GM21367 (cell line): ENCODE results near the gene SNAPC3.
A peak's percentile ranks its signal among the peaks of the same experiment; 100 is the strongest.
"Not testable (repeated sequence)": the region's sequence is repeated elsewhere in the genome, so short reads cannot be mapped to it uniquely, and the experiment has no call there.

ENCODE experiments used
- ATAC-seq: cut with Tn5 transposase; IDR thresholded peaks from one replicate; pipeline ENCODE4 v1.9.1; 2021; ENCODE audit not compliant: unreplicated experiment

The SNAPC3 gene

DNA sequence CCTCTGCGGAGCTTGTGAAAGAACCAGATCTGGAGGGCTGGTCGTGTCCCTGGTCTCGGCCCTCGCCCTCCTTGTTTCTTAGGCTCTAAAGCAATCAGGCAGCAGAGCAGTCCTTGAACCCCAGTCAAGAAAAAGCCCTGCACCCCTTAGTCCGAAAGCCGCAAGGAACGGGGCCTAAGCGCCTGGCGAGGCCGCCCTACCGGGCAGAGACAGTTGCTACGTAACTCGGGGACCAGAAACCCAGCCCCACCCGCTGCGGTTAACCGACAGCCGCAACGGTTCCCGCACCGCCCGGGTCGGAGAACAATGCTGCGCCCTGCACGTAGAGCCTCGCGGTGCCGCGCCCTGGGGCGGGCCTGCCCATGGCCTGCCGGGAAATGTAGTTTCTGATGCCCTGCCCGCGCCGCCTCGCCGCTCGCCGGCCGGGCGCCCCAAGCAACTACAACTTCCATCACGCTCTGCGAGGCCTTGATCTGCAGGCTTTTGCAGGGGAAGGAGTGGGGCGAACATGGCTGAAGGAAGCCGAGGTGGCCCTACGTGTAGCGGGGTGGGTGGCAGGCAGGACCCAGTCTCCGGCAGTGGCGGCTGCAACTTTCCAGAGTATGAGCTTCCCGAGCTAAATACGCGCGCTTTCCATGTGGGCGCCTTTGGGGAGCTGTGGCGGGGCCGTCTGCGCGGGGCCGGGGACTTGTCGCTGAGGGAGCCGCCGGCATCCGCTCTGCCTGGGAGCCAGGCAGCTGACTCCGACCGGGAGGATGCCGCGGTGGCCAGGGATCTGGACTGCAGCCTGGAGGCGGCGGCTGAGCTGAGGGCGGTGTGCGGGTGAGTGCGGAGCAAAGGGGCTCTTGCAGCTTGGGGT lies at the start of gene SNAPC3:
Gene SNAPC3, plus strand, starts transcription at position 505 of the 859 bp plus-strand sequence. Its CDS starts 4 bp downstream, at position 509.
- peak; percentile 98 for ATAC-seq

DNA sequence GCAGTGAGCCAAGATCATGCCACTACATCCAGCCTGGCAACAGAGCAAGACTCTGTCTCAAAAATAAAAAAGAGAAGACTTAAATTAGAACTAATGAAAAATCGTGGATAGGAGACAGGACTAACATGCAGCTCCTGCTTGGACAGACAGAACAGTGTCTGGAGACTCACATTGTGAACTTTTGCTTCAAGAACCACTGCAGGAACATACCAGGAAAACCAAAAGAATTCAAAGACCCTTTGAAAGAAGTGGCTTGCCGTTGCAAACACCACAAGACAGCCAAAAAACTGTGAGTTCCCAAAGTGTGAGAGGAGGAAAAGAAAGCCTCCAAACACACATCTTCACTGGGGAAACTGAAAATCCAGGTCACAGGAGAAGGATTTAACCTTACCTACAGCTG lies 48.8 kb upstream of the SNAPC3 start:
- ATAC-seq, result no peak

DNA sequence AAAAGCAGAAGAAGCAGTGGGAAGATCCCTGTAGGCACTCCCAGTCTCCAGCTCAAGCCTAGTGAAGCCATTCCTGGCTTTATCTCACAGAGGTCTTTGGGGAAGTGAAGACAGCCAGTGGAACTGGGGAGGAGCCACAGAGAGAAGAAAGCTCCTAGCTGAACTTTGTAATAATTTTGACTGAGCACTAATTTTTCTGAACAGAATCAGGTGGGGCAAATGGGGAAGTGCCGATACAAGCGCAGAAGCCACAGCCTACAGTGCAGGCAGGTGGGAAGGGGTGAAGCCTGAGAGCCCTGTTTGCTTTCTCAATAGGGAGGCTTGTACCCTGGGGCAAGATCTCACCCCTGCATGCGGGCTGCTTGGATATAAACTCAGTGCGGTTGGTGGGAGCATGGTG lies 48.4 kb upstream of the SNAPC3 start:
- ATAC-seq, result no peak

DNA sequence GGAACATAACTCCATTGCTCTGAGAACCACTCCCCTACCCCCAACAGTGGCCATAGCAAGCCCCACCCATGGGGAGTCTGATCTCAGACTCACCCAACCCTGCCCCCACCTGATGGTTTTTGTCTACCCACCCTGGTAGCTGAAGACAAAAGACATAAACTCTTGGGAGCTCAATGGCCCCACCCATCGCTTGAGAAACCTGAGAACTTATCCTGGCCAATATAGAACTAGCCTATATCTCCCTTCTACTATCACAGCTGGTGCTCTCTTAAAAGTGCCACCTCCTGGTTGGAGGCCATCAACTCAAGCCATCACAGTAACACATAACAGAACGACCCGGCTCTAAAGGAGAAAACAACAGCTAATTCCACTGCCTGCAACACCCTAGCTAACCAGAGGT lies 47.9 kb upstream of the SNAPC3 start:
- no peak for ATAC-seq

DNA sequence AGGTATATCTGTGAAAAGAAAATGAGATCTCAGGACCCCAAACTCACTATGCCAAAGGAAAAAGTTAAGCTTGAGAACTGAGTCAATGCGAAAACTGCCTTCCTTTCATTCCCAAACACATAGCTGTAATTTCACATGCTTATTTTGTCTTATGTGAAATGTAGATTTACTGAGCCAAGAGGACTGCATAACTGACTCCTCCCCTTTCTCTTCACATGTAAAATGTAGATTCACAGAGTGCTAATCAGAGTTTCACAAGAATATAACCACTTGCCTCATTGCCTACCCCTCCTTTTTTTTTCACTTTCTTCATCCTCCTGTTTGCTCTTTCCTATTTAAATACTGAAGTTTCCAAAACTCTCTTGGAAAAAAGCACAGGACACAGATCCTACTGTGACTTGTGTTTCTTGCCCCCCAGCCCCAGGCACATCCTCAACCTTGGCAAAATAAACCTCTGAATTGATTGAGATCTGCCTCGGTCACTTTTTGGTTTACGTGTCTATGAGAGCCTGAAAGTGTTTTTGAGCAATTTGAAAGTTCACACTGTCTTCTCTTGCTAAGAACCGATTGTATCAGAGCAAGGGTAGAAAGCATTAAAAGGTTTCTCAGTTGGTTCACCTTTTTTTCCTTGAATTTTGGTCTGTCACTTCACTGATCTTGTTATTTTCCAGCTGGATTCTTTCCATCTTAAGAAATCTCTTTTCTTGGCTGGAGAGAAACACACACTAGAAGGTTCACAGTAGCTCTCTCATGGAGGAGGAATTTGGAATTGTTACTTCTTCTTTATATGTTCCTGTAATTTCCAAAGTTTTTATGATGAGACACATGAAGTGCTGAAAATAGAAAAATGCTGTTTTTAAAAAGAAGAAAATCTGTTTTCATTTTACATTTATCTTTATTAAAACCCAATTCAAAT lies 44.8 kb upstream of the SNAPC3 start:
- no peak for ATAC-seq

DNA sequence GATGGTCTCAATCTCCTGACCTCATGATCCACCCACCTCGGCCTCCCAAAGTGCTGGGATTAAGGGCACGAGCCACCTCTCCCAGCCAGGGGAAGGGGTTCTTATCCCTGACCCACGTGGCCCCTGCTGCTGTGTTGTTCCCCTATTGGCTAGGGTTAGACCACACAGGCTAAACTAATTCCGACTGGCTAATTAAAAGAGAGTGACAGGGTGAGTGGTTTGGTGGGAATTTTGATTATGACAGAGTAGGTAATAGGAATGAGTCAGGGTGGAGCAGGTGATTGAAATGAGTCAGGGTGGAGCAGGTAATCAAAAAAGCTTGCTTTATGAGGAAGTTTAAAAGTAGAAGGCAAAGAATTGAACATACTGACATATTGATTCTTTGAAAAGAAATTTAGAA lies 43.4 kb upstream of the SNAPC3 start:
- ATAC-seq, result not testable (repeated sequence)

DNA sequence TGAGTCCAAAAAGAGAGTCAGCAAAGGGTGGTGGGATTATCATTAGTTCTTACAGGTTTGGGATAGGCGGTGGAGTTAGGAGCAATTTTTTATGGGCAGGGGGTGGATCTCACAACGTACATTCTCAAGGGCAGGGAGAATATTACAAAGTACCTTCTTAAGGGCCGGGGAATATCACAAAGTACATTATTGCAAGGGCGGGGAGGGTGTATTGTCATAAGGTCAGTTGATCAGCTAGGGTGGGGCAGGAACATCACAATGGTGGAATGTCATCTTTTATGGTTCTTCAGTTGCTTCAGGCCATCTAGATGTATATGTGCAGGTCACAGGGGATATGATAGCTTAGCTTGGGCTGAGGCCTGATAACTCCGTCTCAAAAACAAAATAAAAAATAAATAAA lies 42.8 kb upstream of the SNAPC3 start:
- ATAC-seq, result not testable (repeated sequence)

DNA sequence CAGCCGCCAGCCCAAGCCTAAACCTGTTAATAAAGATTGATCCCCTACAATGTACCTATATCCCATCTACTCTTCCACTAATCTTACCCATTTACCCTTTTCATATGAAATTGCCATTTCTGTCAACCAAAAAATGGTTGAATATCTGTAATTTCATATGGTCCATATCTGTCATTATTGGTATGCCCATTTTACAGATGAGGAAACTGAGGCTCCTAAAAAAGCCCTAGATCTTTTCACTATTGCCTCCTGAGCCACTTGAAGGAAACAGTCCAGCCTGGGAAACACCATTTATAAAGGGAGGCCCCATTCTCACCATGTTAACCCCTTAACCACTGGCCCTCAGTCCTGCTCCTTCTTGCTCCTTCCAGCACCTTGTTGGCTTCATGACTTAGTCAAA lies 41.2 kb upstream of the SNAPC3 start:
- ATAC-seq, result no peak

DNA sequence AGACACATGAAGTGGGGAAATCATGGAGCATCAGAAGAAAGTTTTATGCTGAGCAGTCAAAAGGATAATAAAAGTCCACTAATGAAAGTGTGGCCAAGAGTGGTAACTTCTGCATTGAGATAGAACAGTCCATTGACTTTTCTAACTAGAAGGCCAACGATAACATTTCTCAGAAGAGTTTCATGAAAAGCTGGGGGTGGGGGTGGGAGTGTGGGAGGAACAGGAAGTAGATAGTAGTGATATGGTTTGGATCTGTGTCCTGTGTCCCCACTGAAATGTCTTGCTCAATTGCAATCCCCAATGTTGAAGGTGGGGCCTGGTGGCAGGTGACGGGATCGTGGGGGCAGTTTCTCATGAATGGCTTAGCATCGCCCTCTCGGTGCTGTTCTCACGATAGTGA lies 36.2 kb upstream of the SNAPC3 start:
- no peak for ATAC-seq

DNA sequence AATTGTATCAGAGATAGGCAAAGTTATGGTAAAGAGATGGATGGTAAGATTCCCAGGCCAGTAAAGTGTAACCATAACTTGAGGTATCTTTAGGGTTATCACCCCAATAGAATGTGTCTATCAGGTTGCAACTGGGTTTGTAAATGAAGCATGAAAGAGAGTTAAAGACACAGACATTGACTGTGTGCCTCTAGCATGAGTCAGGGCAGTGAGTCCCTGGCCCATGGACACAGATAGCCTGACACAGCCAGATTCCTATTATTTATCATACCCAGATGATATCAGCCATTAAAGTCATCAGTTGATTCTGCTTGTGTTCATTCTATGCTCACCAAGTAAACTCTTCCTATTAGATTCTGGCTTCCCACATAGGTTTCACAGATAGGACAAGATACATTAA lies 33.5 kb upstream of the SNAPC3 start:
- no peak for ATAC-seq

DNA sequence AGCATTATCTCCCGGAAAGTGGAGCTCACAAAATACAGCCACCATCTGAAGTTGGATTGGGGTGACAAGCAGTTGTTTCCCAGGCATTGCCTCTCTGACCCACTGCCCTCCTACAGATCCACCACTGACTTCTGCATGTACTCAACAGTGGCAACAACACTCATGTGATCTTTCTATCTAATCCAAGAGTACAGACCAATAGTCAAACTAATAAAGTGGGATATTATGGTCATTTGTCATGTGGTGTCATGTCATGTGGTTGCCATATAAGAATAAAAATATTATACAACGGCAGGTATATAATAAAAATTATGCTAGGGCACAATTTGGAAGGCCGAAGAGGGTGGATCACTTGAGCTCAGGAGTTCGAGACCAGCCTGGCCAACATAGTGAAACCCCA lies 33.0 kb upstream of the SNAPC3 start:
- no peak for ATAC-seq

DNA sequence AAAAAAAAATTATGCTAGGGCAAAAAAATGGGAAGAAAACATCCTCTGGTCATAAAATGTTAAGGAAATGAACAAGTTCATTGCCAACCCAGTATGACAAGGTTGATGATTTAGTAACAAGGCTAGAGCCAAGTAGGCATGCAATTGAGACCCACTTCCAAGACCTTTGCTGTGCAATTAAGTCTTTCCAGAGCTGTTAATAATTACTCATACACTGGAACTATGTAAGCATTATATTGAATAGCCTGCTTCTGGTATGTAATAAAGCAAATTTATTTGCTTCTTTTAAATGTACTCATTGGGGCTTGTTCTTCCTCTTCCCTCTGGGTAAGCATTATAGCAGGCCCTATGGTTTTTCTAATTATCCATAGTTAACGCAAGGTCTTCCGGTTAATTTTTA lies 32.5 kb upstream of the SNAPC3 start:
- no peak for ATAC-seq

DNA sequence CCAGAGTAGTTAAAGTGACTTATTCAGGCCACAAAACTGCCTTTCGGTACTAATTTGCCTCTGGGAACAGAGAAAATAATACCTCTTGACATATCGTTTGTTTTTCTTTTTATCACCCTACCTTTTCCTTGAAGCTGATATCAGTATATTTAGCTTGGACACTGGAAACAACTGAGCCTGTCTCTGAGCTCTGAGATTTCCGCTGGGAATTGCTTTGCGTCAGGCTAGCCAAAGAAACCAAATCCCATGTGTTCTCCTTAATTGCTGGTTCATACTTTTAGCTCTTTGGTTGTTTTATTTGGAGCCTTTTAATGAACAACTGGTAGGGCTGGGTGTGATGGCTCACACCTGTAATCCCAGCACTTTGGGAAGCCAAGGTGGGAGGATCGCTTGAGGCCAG lies 30.3 kb upstream of the SNAPC3 start:
- ATAC-seq, result no peak

DNA sequence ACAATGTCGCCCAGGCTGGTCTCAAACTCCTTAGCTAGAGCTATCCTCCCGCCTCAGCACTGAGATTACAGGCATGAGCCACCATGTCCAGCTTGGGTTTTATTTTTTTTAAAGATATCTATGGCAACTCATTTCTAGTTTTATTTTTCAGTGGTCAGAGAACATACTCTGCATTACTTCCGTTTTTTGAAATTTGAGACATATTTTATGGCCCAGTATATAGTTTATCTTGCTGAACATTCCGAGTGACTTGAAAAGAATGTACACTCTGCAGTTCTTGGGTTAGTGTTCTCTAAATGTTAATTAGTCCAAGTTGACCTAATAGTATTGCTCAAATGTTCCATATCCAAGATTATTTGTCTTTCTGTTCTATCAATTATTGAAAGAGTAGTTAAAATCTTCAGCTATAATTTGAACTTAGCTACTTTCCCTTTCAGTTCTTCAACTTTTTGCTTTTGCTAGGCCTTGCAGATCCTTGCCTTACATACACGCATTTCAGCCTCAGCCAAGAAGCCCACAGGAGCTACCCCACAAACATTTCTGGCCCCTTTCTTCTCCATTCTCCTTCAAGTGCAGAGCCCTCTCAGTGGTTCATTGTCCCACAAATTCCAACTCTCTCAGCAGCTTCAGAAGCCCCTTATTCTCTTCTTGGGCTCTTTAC lies 22.3 kb upstream of the SNAPC3 start:
- no peak for ATAC-seq

DNA sequence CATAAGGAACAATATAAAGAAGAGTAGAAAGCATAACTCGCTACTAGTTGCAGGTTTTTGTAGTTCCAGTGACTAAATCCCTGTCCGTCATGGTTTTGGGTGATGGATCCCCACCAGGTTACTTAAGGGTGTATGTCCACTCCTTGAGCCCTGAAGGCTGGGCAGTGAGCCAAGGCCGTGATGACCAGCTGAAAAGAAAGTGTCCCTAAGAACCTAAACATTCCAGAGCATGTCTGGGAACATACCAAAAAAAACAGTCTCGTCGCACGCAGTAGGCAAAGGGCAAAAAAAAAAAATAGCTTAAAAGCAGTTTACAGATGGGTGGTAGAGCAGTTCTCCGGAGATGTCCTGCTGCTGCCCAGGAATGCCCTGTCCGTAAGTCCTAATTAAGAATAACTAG lies 21.4 kb upstream of the SNAPC3 start:
- ATAC-seq, result no peak

DNA sequence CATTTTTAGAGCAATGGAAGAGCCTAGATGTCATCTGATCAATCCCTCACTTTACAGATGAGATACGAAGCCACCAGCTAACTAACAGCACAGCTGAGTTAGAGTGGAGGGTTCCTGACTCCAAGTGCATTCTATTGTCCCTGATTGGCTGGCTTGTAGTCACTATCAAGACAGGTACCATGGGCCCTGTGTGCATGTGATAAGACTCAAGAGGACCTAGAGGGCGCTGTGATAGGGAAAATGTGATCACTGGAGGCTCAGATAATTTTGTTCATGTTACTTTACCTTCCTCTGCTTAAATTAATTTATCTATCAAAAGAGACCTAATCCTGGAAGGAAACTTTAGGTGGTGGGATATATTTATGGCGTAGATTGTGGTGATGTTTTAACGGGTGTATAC lies 19.5 kb upstream of the SNAPC3 start:
- peak; percentile 58 for ATAC-seq

DNA sequence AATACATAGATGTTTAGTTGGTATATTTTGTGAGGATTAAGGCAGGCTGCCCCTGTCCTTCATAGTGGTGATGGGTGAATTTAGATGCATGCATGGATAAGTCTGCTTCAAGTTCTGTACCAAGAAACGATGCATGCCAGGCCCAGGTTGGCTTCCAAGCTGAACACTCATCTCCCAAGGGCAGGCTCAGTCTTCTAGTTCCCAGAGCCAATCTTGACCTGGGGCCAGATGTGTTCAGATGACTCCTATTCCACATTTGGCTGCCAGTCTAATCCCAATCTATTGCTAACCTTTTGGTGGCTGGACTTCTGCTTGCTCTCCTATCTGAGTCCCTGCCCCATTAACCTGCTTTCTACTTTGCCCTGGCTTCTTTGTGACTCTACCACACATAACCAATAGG lies 18.5 kb upstream of the SNAPC3 start:
- no peak for ATAC-seq

DNA sequence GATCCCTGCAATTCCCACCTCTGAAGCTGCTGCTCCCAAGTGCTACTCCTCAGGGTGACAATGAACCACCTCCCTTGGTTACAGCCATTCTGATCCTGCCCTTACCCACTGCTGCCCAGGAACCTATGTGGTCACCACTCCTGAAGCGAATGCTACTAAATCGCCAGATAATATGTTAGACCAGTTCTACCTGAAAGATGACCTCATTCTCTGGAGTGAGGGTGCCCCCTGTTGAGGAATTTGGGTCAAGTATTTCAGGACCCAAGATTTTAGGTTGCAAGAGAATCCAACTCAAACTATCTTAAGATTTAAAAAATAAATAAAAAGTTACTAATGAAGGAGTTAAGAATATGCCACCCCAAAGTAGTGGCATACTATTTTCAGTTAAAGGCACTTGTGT lies 5.8 kb upstream of the SNAPC3 start:
- ATAC-seq, result peak; percentile 62

DNA sequence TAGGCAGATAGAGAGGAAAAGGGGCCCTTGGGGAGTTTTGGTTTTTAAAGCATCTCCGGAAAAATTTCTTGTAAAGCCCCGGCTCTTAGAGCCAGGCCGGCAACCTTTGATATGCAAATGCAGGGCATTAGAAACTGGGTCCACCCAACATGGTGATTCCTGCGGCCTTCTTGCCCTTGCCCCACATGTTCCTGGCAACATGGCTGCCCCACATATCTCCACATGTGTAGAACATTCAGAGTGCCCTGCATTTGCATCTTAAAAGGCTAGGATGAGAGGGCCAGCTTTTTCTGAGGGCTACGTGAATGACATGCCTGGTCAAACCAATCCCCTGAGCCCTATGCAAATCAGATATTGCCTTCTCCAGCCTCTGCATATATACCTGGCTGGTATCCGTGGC lies 5.0 kb upstream of the SNAPC3 start:
- no peak for ATAC-seq

DNA sequence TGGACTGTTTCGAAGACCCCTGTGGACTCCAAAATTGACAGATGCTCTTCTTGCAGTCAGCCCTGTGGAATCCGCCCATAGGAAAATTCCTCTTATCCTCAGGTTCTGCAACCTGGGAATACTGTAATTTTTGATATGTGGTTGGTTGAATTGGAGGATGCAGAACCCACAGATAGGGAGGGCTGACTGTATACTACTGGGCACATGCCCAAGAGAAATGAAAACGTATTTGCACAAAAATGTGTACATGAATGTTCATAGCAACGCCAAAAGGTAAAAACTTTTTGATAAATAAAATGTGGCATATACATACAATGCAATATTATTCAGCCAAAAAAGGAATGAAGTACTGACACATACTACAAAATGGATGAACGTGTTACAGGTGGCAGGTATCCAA lies 1.9 kb upstream of the SNAPC3 start:
- no peak for ATAC-seq

DNA sequence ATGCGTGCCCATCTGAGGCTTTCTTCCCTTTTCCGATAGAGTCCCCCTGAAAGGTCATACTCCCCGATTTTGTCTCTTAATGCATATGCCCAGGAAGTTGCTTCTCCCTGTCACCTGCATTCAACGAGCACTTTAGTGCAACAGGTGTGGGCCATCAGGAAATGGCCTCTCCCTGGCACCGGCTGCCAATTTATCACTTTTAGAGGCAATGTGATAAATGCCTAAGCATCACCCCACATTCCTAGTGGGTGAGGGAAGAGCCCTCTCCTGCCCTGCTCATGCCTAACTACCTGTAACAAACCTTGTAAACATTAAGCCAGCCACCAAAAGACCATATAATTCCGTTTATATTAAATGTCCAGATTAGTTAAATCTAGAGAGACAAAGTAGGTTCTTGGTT lies 1.1 kb upstream of the SNAPC3 start:
- ATAC-seq, result no peak

DNA sequence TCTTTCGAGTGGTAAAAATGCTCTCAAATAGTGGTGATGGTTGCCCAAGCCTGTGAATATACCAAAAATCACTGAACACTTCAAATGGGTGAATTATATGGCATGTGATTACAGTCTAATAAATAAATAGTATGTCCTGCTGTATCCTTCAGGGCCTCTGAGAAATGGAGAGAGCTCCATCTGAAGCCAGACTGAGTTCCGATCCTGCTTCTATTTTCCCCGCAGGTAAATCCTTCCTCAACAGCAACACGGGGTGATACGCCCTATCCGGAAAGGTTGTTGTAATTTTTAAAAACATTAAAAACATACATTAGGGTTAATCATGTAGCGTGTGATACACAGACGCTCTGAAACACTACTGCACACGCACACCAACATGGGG lies 695 bp upstream of the SNAPC3 start:
- ATAC-seq, result no peak
